ENCODE measurements around the gene OR7D4. TPM values are rescaled to one million over a fixed set of nuclear protein-coding genes. Genes with fewer than 3 reads are reported as not detected.
"Not testable (repeated sequence)": the region's sequence is repeated elsewhere in the genome, so short reads cannot be mapped to it uniquely, and the experiment has no call there.

Gene OR7D4
- not detected for polyA plus RNA-seq (2013)

- ChIA-PET POLR2A (no interaction called here), CTCF (interaction anchor here (1.0 to 2.7 kb wide), 3 partner anchors 12 to 14 kb away, joined by 3 to 7 read pairs (median 4); no protein-coding TSS in a partner anchor)
- H3K4me3 ChIP-seq (ENCODE audit: control insufficient read depth in 1 of 7, extremely low read depth in 1 of 7, insufficient read depth in 4 of 7, low read depth in 2 of 7, low read length in 6 of 7) = no peak within 1 kb of the TSS
- no peaks in the 10 kb centered on the region for H3K4me1 ChIP-seq (ENCODE audit: control extremely low read depth in 1 of 4, control insufficient read depth in 4 of 4, insufficient read depth in 4 of 4, low read length in 3 of 4)
- DNase-seq = no peak
- no peaks in the 10 kb centered on the region for H3K36me3 ChIP-seq (ENCODE audit: control insufficient read depth in 4 of 4, insufficient read depth in 4 of 4, low read length in 3 of 4)
- WGBS (ENCODE audit: insufficient coverage) = 83% methylated on average over 1 of the region's 3 CpGs
- H3K27me3 ChIP-seq (replicated peaks in 2 of 5; ENCODE audit: control insufficient read depth in 4 of 5, insufficient read depth in 5 of 5, low read length in 4 of 5) = peaks cover 0 to 2% (median 0%) of the 10 kb centered on the region in 5 experiments
- no peak within 1 kb of the TSS for H3K27ac ChIP-seq (ENCODE audit: insufficient read depth in 1 of 2, low read depth in 1 of 2, low read length in 2 of 2, poor library complexity in 1 of 2, severe bottlenecking in 2 of 2)
- H3K9me3 ChIP-seq (ENCODE audit: control extremely low read depth in 1 of 5, control insufficient read depth in 4 of 5, insufficient read depth in 2 of 5, low read depth in 1 of 5, low read length in 4 of 5) = peaks cover 0 to 7% (median 2%) of the 10 kb centered on the region in 5 experiments
Measured at GRCh38 chr19:9219489-9219888, at the start of gene OR7D4. TSS of gene OR7D4 (minus strand) at chr19:9219589. CDS start at chr19:9214837, 4,752 bp downstream.

DNA sequence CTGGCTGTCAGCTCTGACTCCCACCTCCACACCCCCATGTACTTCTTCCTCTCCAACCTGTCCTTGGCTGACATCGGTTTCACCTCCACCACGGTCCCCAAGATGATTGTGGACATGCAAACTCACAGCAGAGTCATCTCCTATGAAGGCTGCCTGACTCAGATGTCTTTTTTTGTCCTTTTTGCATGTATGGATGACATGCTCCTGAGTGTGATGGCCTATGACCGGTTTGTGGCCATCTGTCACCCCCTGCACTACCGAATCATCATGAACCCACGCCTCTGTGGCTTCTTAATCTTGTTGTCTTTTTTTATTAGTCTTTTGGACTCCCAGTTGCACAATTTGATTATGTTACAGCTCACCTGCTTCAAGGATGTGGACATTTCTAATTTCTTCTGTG lies 31.8 kb upstream of the OR7D4 start:
- DNase-seq = no peak
- POLR2A ChIA-PET = no interaction called here

DNA sequence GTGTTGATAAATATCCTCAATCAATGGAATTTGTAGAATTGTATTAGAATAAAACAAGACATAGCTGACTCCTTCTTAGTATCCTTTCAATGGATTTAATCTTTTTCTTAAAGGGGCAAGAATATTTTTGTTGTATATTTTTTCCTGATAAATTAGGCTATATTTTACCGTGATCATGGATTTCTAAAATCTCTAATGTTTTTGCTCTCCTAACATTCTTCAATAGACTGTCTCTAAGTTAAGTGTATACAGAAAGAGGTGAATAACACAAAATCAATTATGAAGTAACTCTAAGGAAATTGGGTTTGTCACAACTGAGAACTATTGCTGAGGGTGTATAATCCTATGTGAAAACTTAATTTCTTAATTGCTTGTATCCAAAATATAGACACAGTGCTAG lies 31.2 kb upstream of the OR7D4 start, which contains the start of gene OR7E24:
TSS of gene OR7E24 (plus strand) at position 301 of the 400 bp plus-strand sequence. CDS start 114 bp downstream, outside the sequence.
- no peak for DNase-seq
- no peaks in the 10 kb centered on the region for H3K27me3 ChIP-seq (replicated peaks in 2 of 5; ENCODE audit: control insufficient read depth in 4 of 5, insufficient read depth in 5 of 5, low read length in 4 of 5)
- ChIA-PET POLR2A (no interaction called here), CTCF (no interaction called here)
- WGBS (ENCODE audit: insufficient coverage) = no CpG with 5 or more reads among the region's 1 CpG
- H3K9me3 ChIP-seq (ENCODE audit: control extremely low read depth in 1 of 5, control insufficient read depth in 4 of 5, insufficient read depth in 2 of 5, low read depth in 1 of 5, low read length in 4 of 5) = peaks cover 0 to 3% (median 0%) of the 10 kb centered on the region in 5 experiments
- H3K27ac ChIP-seq (ENCODE audit: insufficient read depth in 1 of 2, low read depth in 1 of 2, low read length in 2 of 2, poor library complexity in 1 of 2, severe bottlenecking in 2 of 2) = no peak within 1 kb of the TSS
- no peaks in the 10 kb centered on the region for H3K36me3 ChIP-seq (ENCODE audit: control insufficient read depth in 4 of 4, insufficient read depth in 4 of 4, low read length in 3 of 4)
- H3K4me3 ChIP-seq (ENCODE audit: control insufficient read depth in 1 of 7, extremely low read depth in 1 of 7, insufficient read depth in 4 of 7, low read depth in 2 of 7, low read length in 6 of 7) = no peak within 1 kb of the TSS
- H3K4me1 ChIP-seq (ENCODE audit: control extremely low read depth in 1 of 4, control insufficient read depth in 4 of 4, insufficient read depth in 4 of 4, low read length in 3 of 4) = no peaks in the 10 kb centered on the region

More for the DNA sequence above, 31.8 kb upstream of the OR7D4 start:
- CTCF ChIA-PET = no interaction called here
- Histone ChIP-seq H3K36me3 (ENCODE audit: control insufficient read depth in 4 of 4, insufficient read depth in 4 of 4, low read length in 3 of 4) (no peaks in the 10 kb centered on the region), H3K9me3 (ENCODE audit: control extremely low read depth in 1 of 5, control insufficient read depth in 4 of 5, insufficient read depth in 2 of 5, low read depth in 1 of 5, low read length in 4 of 5) (peaks cover 0 to 3% (median 3%) of the 10 kb centered on the region in 5 experiments), H3K4me1 (ENCODE audit: control extremely low read depth in 1 of 4, control insufficient read depth in 4 of 4, insufficient read depth in 4 of 4, low read length in 3 of 4) (no peaks in the 10 kb centered on the region), H3K4me3 (ENCODE audit: control insufficient read depth in 1 of 7, extremely low read depth in 1 of 7, insufficient read depth in 4 of 7, low read depth in 2 of 7, low read length in 6 of 7) (no peak overlapping the region), H3K27ac (ENCODE audit: insufficient read depth in 1 of 2, low read depth in 1 of 2, low read length in 2 of 2, poor library complexity in 1 of 2, severe bottlenecking in 2 of 2) (no peak overlapping the region), H3K27me3 (replicated peaks in 2 of 5; ENCODE audit: control insufficient read depth in 4 of 5, insufficient read depth in 5 of 5, low read length in 4 of 5) (no peaks in the 10 kb centered on the region)
- WGBS (ENCODE audit: insufficient coverage) = 96% methylated on average over 4 of the region's 5 CpGs

- ChIA-PET CTCF (interaction anchor here (0.6 to 1.7 kb wide), 9 partner anchors 13 to 652 kb away, joined by 3 to 7 read pairs (median 3); no protein-coding TSS in a partner anchor), POLR2A (interaction anchor here (0.5 kb wide), 1 partner anchor 87 kb away, joined by 6 read pairs; no protein-coding TSS in a partner anchor)
- H3K36me3 ChIP-seq (ENCODE audit: control insufficient read depth in 4 of 4, insufficient read depth in 4 of 4, low read length in 3 of 4) = no peaks in the 10 kb centered on the region
- peaks cover 0 to 2% (median under 1%) of the 10 kb centered on the region in 4 experiments for H3K4me1 ChIP-seq (ENCODE audit: control extremely low read depth in 1 of 4, control insufficient read depth in 4 of 4, insufficient read depth in 4 of 4, low read length in 3 of 4)
- 34% methylated on average over 13 of the region's 13 CpGs for WGBS (ENCODE audit: insufficient coverage)
- H3K27me3 ChIP-seq (replicated peaks in 2 of 5; ENCODE audit: control insufficient read depth in 4 of 5, insufficient read depth in 5 of 5, low read length in 4 of 5) = peaks cover 0 to 4% (median 0%) of the 10 kb centered on the region in 5 experiments
- no peaks in the 10 kb centered on the region for H3K9me3 ChIP-seq (ENCODE audit: control extremely low read depth in 1 of 5, control insufficient read depth in 4 of 5, insufficient read depth in 2 of 5, low read depth in 1 of 5, low read length in 4 of 5)
- H3K4me3 ChIP-seq (ENCODE audit: control insufficient read depth in 1 of 7, extremely low read depth in 1 of 7, insufficient read depth in 4 of 7, low read depth in 2 of 7, low read length in 6 of 7) = peak overlapping the region in 4 of 7 experiments; percentile 34 to 75 (median 60)
- DNase-seq = peak; percentile 39 to 61 (median 57)
- no peak overlapping the region for H3K27ac ChIP-seq (ENCODE audit: insufficient read depth in 1 of 2, low read depth in 1 of 2, low read length in 2 of 2, poor library complexity in 1 of 2, severe bottlenecking in 2 of 2)
Measured at GRCh38 chr19:9205501-9206113, 13.8 kb downstream of the OR7D4 start.

- H3K27me3 ChIP-seq (replicated peaks in 2 of 5; ENCODE audit: control insufficient read depth in 4 of 5, insufficient read depth in 5 of 5, low read length in 4 of 5); DNase-seq; H3K9me3 ChIP-seq (ENCODE audit: control extremely low read depth in 1 of 5, control insufficient read depth in 4 of 5, insufficient read depth in 2 of 5, low read depth in 1 of 5, low read length in 4 of 5); POLR2A ChIA-PET; H3K4me3 ChIP-seq (ENCODE audit: control insufficient read depth in 1 of 7, extremely low read depth in 1 of 7, insufficient read depth in 4 of 7, low read depth in 2 of 7, low read length in 6 of 7); H3K36me3 ChIP-seq (ENCODE audit: control insufficient read depth in 4 of 4, insufficient read depth in 4 of 4, low read length in 3 of 4); H3K4me1 ChIP-seq (ENCODE audit: control extremely low read depth in 1 of 4, control insufficient read depth in 4 of 4, insufficient read depth in 4 of 4, low read length in 3 of 4); H3K27ac ChIP-seq (ENCODE audit: insufficient read depth in 1 of 2, low read depth in 1 of 2, low read length in 2 of 2, poor library complexity in 1 of 2, severe bottlenecking in 2 of 2): not testable (repeated sequence)
- CTCF ChIA-PET = interaction anchor here (1.0 kb wide), 1 partner anchor 20 kb away, joined by 3 read pairs; no protein-coding TSS in a partner anchor
- WGBS (ENCODE audit: insufficient coverage) = no CpG with 5 or more reads among the region's 2 CpGs
Measured at GRCh38 chr19:9198044-9198443, 21.3 kb downstream of the OR7D4 start.

- Histone ChIP-seq H3K4me1 (ENCODE audit: control extremely low read depth in 1 of 4, control insufficient read depth in 4 of 4, insufficient read depth in 4 of 4, low read length in 3 of 4) (no peaks in the 10 kb centered on the region), H3K9me3 (ENCODE audit: control extremely low read depth in 1 of 5, control insufficient read depth in 4 of 5, insufficient read depth in 2 of 5, low read depth in 1 of 5, low read length in 4 of 5) (peaks cover 0 to 4% (median 2%) of the 10 kb centered on the region in 5 experiments), H3K4me3 (ENCODE audit: control insufficient read depth in 1 of 7, extremely low read depth in 1 of 7, insufficient read depth in 4 of 7, low read depth in 2 of 7, low read length in 6 of 7) (no peak overlapping the region), H3K27ac (ENCODE audit: insufficient read depth in 1 of 2, low read depth in 1 of 2, low read length in 2 of 2, poor library complexity in 1 of 2, severe bottlenecking in 2 of 2) (no peak overlapping the region), H3K36me3 (ENCODE audit: control insufficient read depth in 4 of 4, insufficient read depth in 4 of 4, low read length in 3 of 4) (peaks cover 0 to 9% (median 0%) of the 10 kb centered on the region in 4 experiments), H3K27me3 (replicated peaks in 2 of 5; ENCODE audit: control insufficient read depth in 4 of 5, insufficient read depth in 5 of 5, low read length in 4 of 5) (peaks cover 0 to 4% (median 0%) of the 10 kb centered on the region in 5 experiments)
- 60% methylated on average over 3 of the region's 7 CpGs for WGBS (ENCODE audit: insufficient coverage)
- POLR2A ChIA-PET = no interaction called here
- CTCF ChIA-PET = no interaction called here
- DNase-seq = no peak
Measured at GRCh38 chr19:9189535-9189934, 29.9 kb downstream of the OR7D4 start.

GRCh38 chr19:9187191-9187590 lies 32.2 kb downstream of the OR7D4 start:
- no peaks in the 10 kb centered on the region for H3K4me1 ChIP-seq (ENCODE audit: control extremely low read depth in 1 of 4, control insufficient read depth in 4 of 4, insufficient read depth in 4 of 4, low read length in 3 of 4)
- POLR2A ChIA-PET = no interaction called here
- H3K36me3 ChIP-seq (ENCODE audit: control insufficient read depth in 4 of 4, insufficient read depth in 4 of 4, low read length in 3 of 4) = peaks cover 0 to 9% (median 0%) of the 10 kb centered on the region in 4 experiments
- CTCF ChIA-PET = no interaction called here
- 76% methylated on average over 3 of the region's 6 CpGs for WGBS (ENCODE audit: insufficient coverage)
- no peak for DNase-seq
- peaks cover 0 to 4% (median 2%) of the 10 kb centered on the region in 5 experiments for H3K9me3 ChIP-seq (ENCODE audit: control extremely low read depth in 1 of 5, control insufficient read depth in 4 of 5, insufficient read depth in 2 of 5, low read depth in 1 of 5, low read length in 4 of 5)
- no peak overlapping the region for H3K27ac ChIP-seq (ENCODE audit: insufficient read depth in 1 of 2, low read depth in 1 of 2, low read length in 2 of 2, poor library complexity in 1 of 2, severe bottlenecking in 2 of 2)
- peaks cover 0 to 2% (median 0%) of the 10 kb centered on the region in 5 experiments for H3K27me3 ChIP-seq (replicated peaks in 2 of 5; ENCODE audit: control insufficient read depth in 4 of 5, insufficient read depth in 5 of 5, low read length in 4 of 5)
- no peak overlapping the region for H3K4me3 ChIP-seq (ENCODE audit: control insufficient read depth in 1 of 7, extremely low read depth in 1 of 7, insufficient read depth in 4 of 7, low read depth in 2 of 7, low read length in 6 of 7)

Measured in common myeloid progenitor, CD34-positive (primary cell).